HepG2 (cell line): ENCODE data around the gene HS3ST4. TPM values are rescaled to one million over a fixed set of nuclear protein-coding genes. Genes with fewer than 3 reads are reported as not detected.

Experiments
- ATAC-seq: fragments of 200-7000 bp; cut with Tn5 transposase; 3 replicates; pipeline ENCODE4 v1.9.1; 2020; ENCODE audit warnings: mild to moderate bottlenecking, moderate library complexity
- BruUV-seq: library from RNA; stranded (reverse); fragments of 400-500 nt; replicated peaks from 2 replicates; lab custom pipeline; 2021; lab: Mats Ljungman, UMichigan
- CTCF ChIA-PET: fragments of 300-600 bp; formaldehyde crosslinking; extraction: SDS; loops from one replicate; lab custom pipeline; 2021; ENCODE audit warnings: low total read pairs, inconsistent platforms, low intra/inter-chr PET ratio; lab: Yijun Ruan, JAX
- POLR2A ChIA-PET: fragments of 350-600 bp; sonication (Branson Sonifier 250); formaldehyde crosslinking; loops from one replicate; lab custom pipeline; 2020; ENCODE audit warnings: antibody characterized with exemption, inconsistent platforms; lab: Yijun Ruan, JAX
- DNase-seq: peaks from one replicate; pipeline ENCODE4 v3.0.0-alpha.2; 2015; ENCODE audit warnings: low spot score
- FAIRE-seq: peaks from 3 replicates; lab custom pipeline; 2011; peaks lifted over from hg19 to GRCh38; lab: Jason Lieb, UNC
- H2AFZ ChIP-seq: one replicate; pipeline ENCODE4 v1.6.1; 2011; ENCODE audit warnings: low read length, inconsistent platforms
- H3K27ac ChIP-seq: fragments of 300-600 bp; 3 replicates; pipeline ENCODE4 v1.8.0; 2011; ENCODE audit warnings: mixed run types, mild to moderate bottlenecking, mixed read lengths, low read length, inconsistent platforms; ENCODE audit not compliant: insufficient read depth; ENCODE audit errors: extremely low read length
- H3K27me3 ChIP-seq, 2 experiments: fragments of 200-600 bp in 1 of 2; 2 replicates in 1 of 2; 3 replicates in 1 of 2; pipeline versions ENCODE4 v1.6.0 to v1.8.0; 2011; ENCODE audit warnings: low read length in 2 of 2, mild to moderate bottlenecking in 2 of 2, moderate library complexity in 2 of 2, inconsistent platforms in 1 of 2; ENCODE audit not compliant: insufficient read depth in 2 of 2, control insufficient read depth in 1 of 2
- H3K36me3 ChIP-seq, 2 experiments: fragments of 200-600 bp in 1 of 2; replicated peaks in 1 of 2; 2 replicates in 1 of 2; 3 replicates in 1 of 2; pipeline versions ENCODE4 v1.5.1 to v1.8.0; 2011; ENCODE audit warnings: low read length in 2 of 2, inconsistent platforms in 1 of 2; ENCODE audit not compliant: insufficient read depth in 2 of 2, control insufficient read depth in 1 of 2
- H3K4me1 ChIP-seq: 2 replicates; pipeline ENCODE4 v1.5.1; 2012; ENCODE audit warnings: low read length, inconsistent platforms; ENCODE audit not compliant: insufficient read depth
- H3K4me2 ChIP-seq: 2 replicates; pipeline ENCODE4 v1.6.0; 2011; ENCODE audit warnings: low read depth, low read length, inconsistent platforms
- H3K4me3 ChIP-seq, 3 experiments: fragments of 200-600 bp in 1 of 3; sonication (generic), shearing (Covaris generic) in 1 of 3; replicated peaks in 1 of 3; 2 replicates each; pipeline ENCODE4 v1.5.1; 2011 to 2016; ENCODE audit warnings: low read length in 3 of 3, inconsistent platforms in 2 of 3, low read depth in 2 of 3, mild to moderate bottlenecking in 2 of 3, control low read depth in 1 of 3, mixed read lengths in 1 of 3; ENCODE audit not compliant: insufficient read depth in 1 of 3
- H3K79me2 ChIP-seq: one replicate; pipeline ENCODE4 v1.6.1; 2011; ENCODE audit warnings: low read length, inconsistent platforms; ENCODE audit not compliant: insufficient read depth
- H3K9ac ChIP-seq: 2 replicates; pipeline ENCODE4 v1.6.0; 2011; ENCODE audit warnings: mild to moderate bottlenecking, low read depth, low read length, inconsistent platforms; ENCODE audit not compliant: insufficient read depth
- H3K9me3 ChIP-seq: 2 replicates; pipeline ENCODE4 v1.5.1; 2012; ENCODE audit warnings: mild to moderate bottlenecking, low read length
- H4K20me1 ChIP-seq: 2 replicates; pipeline ENCODE4 v1.6.0; 2011; ENCODE audit warnings: inconsistent platforms, mild to moderate bottlenecking, low read length, moderate library complexity; ENCODE audit not compliant: insufficient read depth
- CREB1 ChIP-seq, 2 experiments: fragments of 450-650 bp in 1 of 2; IDR thresholded peaks; 2 replicates each; pipeline ENCODE4 v1.6.1; 2016 to 2017; ENCODE audit warnings: control low read depth in 1 of 2, mild to moderate bottlenecking in 1 of 2, missing compliant biosample characterization in 1 of 2, missing genetic modification characterization in 1 of 2
- POLR2AphosphoS2 ChIP-seq: IDR thresholded peaks from 2 replicates; pipeline ENCODE4 v1.6.1; 2011; ENCODE audit warnings: low read depth, low read length, improper control_type of control experiment
- TCF7L2 ChIP-seq: IDR thresholded peaks from 2 replicates; pipeline ENCODE4 v1.6.1; 2011; ENCODE audit warnings: mild to moderate bottlenecking, low read depth, low read length, moderate library complexity
- TSC22D2 ChIP-seq: sonication (generic); formaldehyde crosslinking; IDR thresholded peaks from 2 replicates; pipeline ENCODE4 v1.5.1; 2020; ENCODE audit warnings: missing genetic modification reagents, mild to moderate bottlenecking, borderline replicate concordance
- ZBTB8A ChIP-seq: sonication (generic); formaldehyde crosslinking; IDR thresholded peaks from 2 replicates; pipeline ENCODE4 v1.4.0; 2020; ENCODE audit warnings: mild to moderate bottlenecking, low read depth, missing genetic modification reagents, borderline replicate concordance
- ZNF3 ChIP-seq: IDR thresholded peaks from 2 replicates; pipeline ENCODE4 v1.7.0; 2017; ENCODE audit warnings: inconsistent platforms
- ZNF569 ChIP-seq: sonication (generic); formaldehyde crosslinking; IDR thresholded peaks from 2 replicates; pipeline ENCODE4 v1.5.0; 2020; ENCODE audit warnings: mild to moderate bottlenecking, missing genetic modification reagents, moderate library complexity, borderline replicate concordance
- ZNF609 ChIP-seq: sonication (generic); formaldehyde crosslinking; IDR thresholded peaks from 2 replicates; pipeline ENCODE4 v1.4.0; 2020; ENCODE audit warnings: mild to moderate bottlenecking, missing genetic modification reagents, borderline replicate concordance
- ZSCAN5A ChIP-seq: sonication (generic); formaldehyde crosslinking; IDR thresholded peaks from 2 replicates; pipeline ENCODE4 v1.8.0; 2022; ENCODE audit warnings: mild to moderate bottlenecking, missing genetic modification reagents, borderline replicate concordance
- WGBS: methylation state at CpG from one replicate; pipeline ENCODE4 v1.1.6; 2017; ENCODE audit warnings: low lambda C conversion rate; 5-methylcytosine and 5-hydroxymethylcytosine counted together
- in situ Hi-C: cut with HindIII; loops from 2 replicates; pipeline ENCODE4 v1.10.0; 2017; ENCODE audit warnings: low pct_unique_long_range_greater_than_20kb; ENCODE audit not compliant: extremely low pct_ligation_motif_present
- intact Hi-C: fragments of 100-400 bp; cut with micrococcal nuclease; formaldehyde crosslinking; loops from one replicate; pipeline ENCODE4 v1.10.0; 2022; ENCODE audit not compliant: unreplicated experiment
- polyA plus RNA-seq, 8 experiments: library from polyadenylated mRNA; depleted of rRNA in 3 of 8; stranded (reverse) in 7 of 8; unstranded in 1 of 8; fragments of >200 nt; fragmentation: Illumina TruSeq in 4 of 8; extraction: Trizol in 4 of 8; gene quantifications; 2 replicates each; pipeline versions ENCODE4 v1.2.1 to v1.2.3, GENCODE V29; 2011 to 2016; ENCODE audit warnings: low read depth in 4 of 8, missing spikeins in 1 of 8, mixed read lengths in 1 of 8; ENCODE audit not compliant: insufficient read depth in 1 of 8
- total RNA-seq, 5 experiments: library from RNA; depleted of rRNA; stranded (reverse); fragments of >200 nt; fragmentation: Illumina TruSeq; extraction: Trizol; gene quantifications; 2 replicates each; pipeline ENCODE4 v1.2.3, GENCODE V29; 2016; ENCODE audit warnings: low read depth in 1 of 5
- TF ChIP-seq, protein P1 (sequence below): sonication (generic); formaldehyde crosslinking; IDR thresholded peaks from 2 replicates; pipeline ENCODE4 v1.4.0; 2020; ENCODE audit warnings: mild to moderate bottlenecking, missing genetic modification reagents

Gene HS3ST4
- total and polyA plus RNA-seq, 2 of the 13 experiments (the other 11 are each of a cell fraction or from before 2014, with no cell fraction given) = not detected

- TF ChIP-seq POLR2AphosphoS2 (no peak), ZNF3 (no peak), ZNF569 (CRISPR knock-in tag) (no peak), TCF7L2 (no peak), TSC22D2 (CRISPR knock-in tag) (no peak)
Measured at GRCh38 chr16:26051063-26051462, 359.3 kb downstream of the HS3ST4 start (continued).

GRCh38 chr16:26053889-26054288 is 362.1 kb downstream of the HS3ST4 start:
- POLR2A ChIA-PET = no interaction called here
- Histone ChIP-seq H3K9me3 (peaks cover 61% of the 10 kb centered on the region), H3K27me3 (no peaks in the 10 kb centered on the region), H3K36me3 (no peaks in the 10 kb centered on the region), H3K4me2 (no peak overlapping the region), H3K4me1 (no peaks in the 10 kb centered on the region), H3K79me2 (no peaks in the 10 kb centered on the region), H3K27ac (no peak overlapping the region), H2AFZ (no peak overlapping the region), H4K20me1 (no peaks in the 10 kb centered on the region), H3K9ac (no peak overlapping the region), H3K4me3 (no peak overlapping the region)
- CTCF ChIA-PET = no interaction called here
- no peak for FAIRE-seq
- TF ChIP-seq ZBTB8A (CRISPR knock-in tag) (no peak), CREB1 (IDR thresholded peaks at IDR 0.05) (peak; percentile 59), CREB1 (CRISPR knock-in tag; IDR thresholded peaks at IDR 0.05) (no peak)
- WGBS = 35% methylated on average over 3 of the region's 3 CpGs
- BruUV-seq = no TSS peak
- DNase-seq = no peak
- in situ Hi-C loops = no loop called here
- no peak for ATAC-seq
- intact Hi-C loops = no loop called here

- Histone ChIP-seq H3K27ac (no peak overlapping the region), H3K36me3 (no peaks in the 10 kb centered on the region), H3K4me2 (no peak overlapping the region), H3K4me1 (no peaks in the 10 kb centered on the region), H3K9ac (no peak overlapping the region), H4K20me1 (no peaks in the 10 kb centered on the region), H3K9me3 (peaks cover 84% of the 10 kb centered on the region), H2AFZ (no peak overlapping the region), H3K79me2 (no peaks in the 10 kb centered on the region), H3K27me3 (no peaks in the 10 kb centered on the region), H3K4me3 (no peak overlapping the region)
- WGBS = 10% methylated on average over 3 of the region's 3 CpGs
- intact Hi-C loops = no loop called here
- DNase-seq = no peak
- no TSS peak for BruUV-seq
- POLR2A ChIA-PET = no interaction called here
- in situ Hi-C loops = no loop called here
- ATAC-seq = no peak
- no peak for FAIRE-seq
- CTCF ChIA-PET = no interaction called here
- TF ChIP-seq ZSCAN5A (CRISPR knock-in tag) (no peak), ZNF609 (CRISPR knock-in tag) (no peak)
- TF ChIP-seq, protein P1, sequence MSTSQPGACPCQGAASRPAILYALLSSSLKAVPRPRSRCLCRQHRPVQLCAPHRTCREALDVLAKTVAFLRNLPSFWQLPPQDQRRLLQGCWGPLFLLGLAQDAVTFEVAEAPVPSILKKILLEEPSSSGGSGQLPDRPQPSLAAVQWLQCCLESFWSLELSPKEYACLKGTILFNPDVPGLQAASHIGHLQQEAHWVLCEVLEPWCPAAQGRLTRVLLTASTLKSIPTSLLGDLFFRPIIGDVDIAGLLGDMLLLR (CRISPR knock-in tag) = no peak
Measured at GRCh38 chr16:26058326-26058725, 366.6 kb downstream of the HS3ST4 start.
